NOMO-1 treated with dmso at 0.1 percent for 144 hours (cell line): Measurements from ENCODE around the gene LRRC26.

Experiments used
- DNase-seq: peaks from one replicate; lab custom pipeline; 2025; ENCODE audit not compliant: unreplicated experiment; lab: John Stamatoyannopoulos, UW

Gene LRRC26

GRCh38 chr9:137184881-137185660 is 15.2 kb upstream of the LRRC26 start:
- DNase-seq, result no peak

- DNase-seq, result no peak
Measured at GRCh38 chr9:137183980-137184595, 14.2 kb upstream of the LRRC26 start.

- DNase-seq, result no peak
Measured at GRCh38 chr9:137182836-137183235, 13.0 kb upstream of the LRRC26 start.

GRCh38 chr9:137181680-137182079 is 11.8 kb upstream of the LRRC26 start:
- DNase-seq, result no peak

GRCh38 chr9:137180491-137180890 is 10.6 kb upstream of the LRRC26 start:
- DNase-seq, result no peak

- DNase-seq, result no peak
Measured at GRCh38 chr9:137179761-137180160, 9.9 kb upstream of the LRRC26 start.

- DNase-seq, result no peak
Measured at GRCh38 chr9:137178939-137179630, 9.2 kb upstream of the LRRC26 start.

GRCh38 chr9:137178201-137178938 is 8.5 kb upstream of the LRRC26 start:
- DNase-seq, result no peak

GRCh38 chr9:137176302-137177182 is 6.7 kb upstream of the LRRC26 start:
- DNase-seq, result no peak

GRCh38 chr9:137175345-137175961 is 5.6 kb upstream of the LRRC26 start:
- DNase-seq, result no peak

- DNase-seq, result no peak
Measured at GRCh38 chr9:137174722-137175293, 5.0 kb upstream of the LRRC26 start.

- no peak for DNase-seq
Measured at GRCh38 chr9:137173796-137174664, 4.2 kb upstream of the LRRC26 start.

- DNase-seq, result no peak
Measured at GRCh38 chr9:137172901-137173795, 3.3 kb upstream of the LRRC26 start.

- DNase-seq, result no peak
Measured at GRCh38 chr9:137171149-137171900, 1.5 kb upstream of the LRRC26 start.

- DNase-seq, result no peak
Measured at GRCh38 chr9:137170486-137171148, 766 bp upstream of the LRRC26 start.
